GM12878 (cell line): ENCODE data around the gene AIFM1. TPM values are rescaled to one million over a fixed set of nuclear protein-coding genes. Genes with fewer than 3 reads are reported as not detected.

ENCODE experiments used
- ATAC-seq: fragments of 200-7000 bp; cut with Tn5 transposase; 3 replicates; pipeline ENCODE4 v1.9.1; 2020; ENCODE audit warnings: mild to moderate bottlenecking, moderate library complexity
- BruUV-seq: library from RNA; stranded (reverse); fragments of 400-500 nt; replicated peaks from 2 replicates; lab custom pipeline; 2021; lab: Mats Ljungman, UMichigan
- CTCF ChIA-PET: fragments of 300-600 bp; sonication (Branson Sonifier 250); formaldehyde crosslinking; extraction: SDS; loops from one replicate; lab custom pipeline; 2021; ENCODE audit warnings: inconsistent platforms; lab: Yijun Ruan, JAX
- POLR2A ChIA-PET: fragments of 350-600 bp; formaldehyde crosslinking; extraction: SDS; loops from one replicate; lab custom pipeline; 2021; ENCODE audit warnings: inconsistent platforms; lab: Charles Lee
- RAD21 ChIA-PET: fragments of 300-600 bp; sonication (Branson Sonifier 250); formaldehyde crosslinking; loops from one replicate; lab custom pipeline; 2023; ENCODE audit warnings: antibody characterized with exemption; ENCODE audit not compliant: unreplicated experiment; lab: Charles Lee
- SMC1A ChIA-PET: fragments of 300-600 bp; sonication (Branson Sonifier 250); formaldehyde crosslinking; loops from one replicate; lab custom pipeline; 2023; ENCODE audit not compliant: unreplicated experiment, uncharacterized antibody; lab: Charles Lee
- DNase-seq: peaks from one replicate; pipeline ENCODE4 v3.0.0-alpha.2; 2011; ENCODE audit warnings: low read depth, low spot score
- FAIRE-seq: peaks from 3 replicates; lab custom pipeline; 2011; peaks lifted over from hg19 to GRCh38; lab: Jason Lieb, UNC
- H2AFZ ChIP-seq: 2 replicates; pipeline ENCODE4 v1.6.0; 2011; ENCODE audit warnings: low read depth, low read length, control low read depth; ENCODE audit not compliant: control insufficient read depth
- H3K27ac ChIP-seq: 2 replicates; pipeline ENCODE4 v1.5.1; 2011; ENCODE audit warnings: control low read depth; ENCODE audit not compliant: control insufficient read depth, insufficient read depth
- H3K27me3 ChIP-seq, 2 experiments: replicated peaks in 1 of 2; 2 replicates each; pipeline versions ENCODE4 v1.6.0 to v1.6.1; 2011; ENCODE audit warnings: low read length in 1 of 2; ENCODE audit not compliant: control insufficient read depth in 2 of 2, insufficient read depth in 2 of 2
- H3K36me3 ChIP-seq, 2 experiments: 2 replicates each; pipeline ENCODE4 v1.5.1; 2011; ENCODE audit warnings: low read length in 1 of 2; ENCODE audit not compliant: control insufficient read depth in 2 of 2, insufficient read depth in 2 of 2
- H3K4me1 ChIP-seq: 2 replicates; pipeline ENCODE4 v1.6.1; 2011; ENCODE audit warnings: mild to moderate bottlenecking, low read length, moderate library complexity, mixed read lengths; ENCODE audit not compliant: control insufficient read depth, insufficient read depth
- H3K4me2 ChIP-seq: 2 replicates; pipeline ENCODE4 v1.6.0; 2011; ENCODE audit warnings: control low read depth; ENCODE audit not compliant: control insufficient read depth, insufficient read depth
- H3K4me3 ChIP-seq: fragments of 200-600 bp; sonication (generic); 2 replicates; pipeline ENCODE4 v1.5.1; 2016
- H3K79me2 ChIP-seq: 2 replicates; pipeline ENCODE4 v1.6.0; 2011; ENCODE audit warnings: low read length; ENCODE audit not compliant: control insufficient read depth, insufficient read depth
- H3K9ac ChIP-seq: 2 replicates; pipeline ENCODE4 v1.8.0; 2011; ENCODE audit warnings: low read length, control low read depth, mixed read lengths; ENCODE audit not compliant: control insufficient read depth, insufficient read depth
- H3K9me3 ChIP-seq: replicated peaks from 3 replicates; pipeline ENCODE4 v1.5.1; 2011; ENCODE audit warnings: mild to moderate bottlenecking, low read length; ENCODE audit not compliant: control insufficient read depth, insufficient read depth
- H4K20me1 ChIP-seq: 2 replicates; pipeline ENCODE4 v1.6.0; 2011; ENCODE audit not compliant: control insufficient read depth, insufficient read depth
- BCL11A ChIP-seq: IDR thresholded peaks from 2 replicates; pipeline ENCODE4 v1.6.1; 2011; ENCODE audit warnings: low read depth, low read length
- CHD4 ChIP-seq: fragments of 200-600 bp; sonication (generic); IDR thresholded peaks from 2 replicates; pipeline ENCODE4 v1.6.1; 2016; ENCODE audit warnings: mild to moderate bottlenecking
- CTCF ChIP-seq, 3 experiments: IDR thresholded peaks in 2 of 3; conservative IDR thresholded peaks in 1 of 3; 2 replicates each; pipeline ENCODE4 v1.5.1; 2011; ENCODE audit warnings: low read depth in 3 of 3, low read length in 3 of 3, mild to moderate bottlenecking in 3 of 3, control low read depth in 2 of 3, moderate library complexity in 2 of 3, inconsistent platforms in 1 of 3, mixed read lengths in 1 of 3; ENCODE audit not compliant: control insufficient read depth in 2 of 3, insufficient read depth in 1 of 3; ENCODE audit errors: extremely low read depth in 1 of 3
- HCFC1 ChIP-seq: fragments of 150-350 bp; IDR thresholded peaks from 2 replicates; pipeline ENCODE4 v1.6.1; 2014; ENCODE audit warnings: low read length
- MYC ChIP-seq: IDR thresholded peaks from 2 replicates; pipeline ENCODE4 v1.6.1; 2011; ENCODE audit warnings: mild to moderate bottlenecking, low read length, moderate library complexity, inconsistent platforms; ENCODE audit not compliant: insufficient read depth, insufficient replicate concordance, insufficient read length, severe bottlenecking
- RAD21 ChIP-seq: IDR thresholded peaks from 2 replicates; pipeline ENCODE4 v1.6.1; 2011; ENCODE audit warnings: mild to moderate bottlenecking, low read depth, low read length, moderate library complexity; ENCODE audit not compliant: insufficient read depth
- SIX5 ChIP-seq: IDR thresholded peaks from 2 replicates; pipeline ENCODE4 v1.6.1; 2011; ENCODE audit warnings: mild to moderate bottlenecking, low read depth, low read length, moderate library complexity; ENCODE audit not compliant: severe bottlenecking
- TCF3 ChIP-seq: IDR thresholded peaks from 2 replicates; pipeline ENCODE4 v1.6.1; 2012; ENCODE audit warnings: low read depth, mild to moderate bottlenecking, low read length, borderline replicate concordance; ENCODE audit not compliant: insufficient read depth
- YBX1 ChIP-seq: fragments of 450-650 bp; IDR thresholded peaks from 2 replicates; pipeline ENCODE4 v1.6.1; 2016; ENCODE audit warnings: antibody characterized with exemption
- ZNF384 ChIP-seq: IDR thresholded peaks from 2 replicates; pipeline ENCODE4 v1.6.1; 2012; ENCODE audit warnings: low read depth, mild to moderate bottlenecking, low read length, improper control_type of control experiment, borderline replicate concordance
- WGBS: methylation state at CpG from one replicate; pipeline ENCODE4 v1.1.6; 2016; ENCODE audit warnings: low lambda C conversion rate; ENCODE audit not compliant: insufficient replicate concordance, insufficient coverage; ENCODE audit errors: missing lambda C conversion rate; 5-methylcytosine and 5-hydroxymethylcytosine counted together
- in situ Hi-C: fragments of 300-500 bp; cut with MboI; formaldehyde crosslinking; loops from 9 replicates; pipeline ENCODE4 v1.14.3; 2018; ENCODE audit warnings: mixed read lengths
- intact Hi-C: fragments of 100-400 bp; cut with micrococcal nuclease; formaldehyde crosslinking; loops from one replicate; pipeline ENCODE4 v1.14.2; 2022; ENCODE audit not compliant: unreplicated experiment
- polyA plus RNA-seq, 11 experiments: library from polyadenylated mRNA; depleted of rRNA in 4 of 11; unstranded in 6 of 11; stranded (reverse) in 5 of 11; fragments of >200 nt; fragmentation: Nextera tagmentation in 4 of 11; fragmentation: Illumina TruSeq in 1 of 11; extraction: Ambion mirVana in 4 of 11; extraction: Trizol in 1 of 11; gene quantifications; 1 replicate in 1 of 11; 2 replicates in 10 of 11; pipeline versions ENCODE4 v1.2.1 to v1.2.3, GENCODE V29; 2011 to 2016; ENCODE audit warnings: inconsistent platforms in 2 of 11, missing spikeins in 2 of 11, low read depth in 1 of 11
- total RNA-seq, 4 experiments: library from RNA; depleted of rRNA in 3 of 4; stranded (reverse); fragments of >200 nt in 3 of 4; fragmentation: Illumina TruSeq in 1 of 4; extraction: Trizol in 1 of 4; gene quantifications; 2 replicates each; pipeline versions ENCODE4 v1.2.1 to v1.2.3, GENCODE V29; 2013 to 2021

The AIFM1 gene
- total and polyA plus RNA-seq, 10 of the 15 experiments (the other 5 are each of a cell fraction or from before 2014, with no cell fraction given), result 44.2 to 121 (median 80.0) TPM

DNA sequence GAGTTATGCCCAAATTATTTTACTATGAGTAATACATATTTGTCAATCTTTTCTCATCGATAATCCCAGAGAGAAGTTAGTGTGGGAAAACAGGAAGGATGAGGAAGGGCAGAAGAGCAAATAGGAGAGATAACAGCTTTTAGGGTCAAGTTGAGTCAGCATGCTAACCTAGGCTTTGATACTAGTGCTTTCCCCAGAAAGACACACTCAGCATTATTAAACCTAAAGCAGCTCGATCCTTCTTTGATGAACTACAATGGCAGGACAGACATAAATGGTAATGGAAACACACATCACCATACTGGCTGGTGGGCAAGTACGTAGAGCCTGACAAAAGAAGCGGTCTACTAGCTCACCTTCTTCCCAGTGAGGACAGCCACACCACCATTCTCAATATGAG, 20.5 kb downstream of the AIFM1 start:
- DNase-seq (no peak), FAIRE-seq (no peak), ATAC-seq (no peak)
- ChIA-PET RAD21 (no interaction called here), CTCF (interaction anchor here (1.3 to 5.1 kb wide), 2 partner anchors 47 to 65 kb away, joined by 6 to 28 read pairs; no protein-coding TSS in a partner anchor), SMC1A (interaction anchor here (1.0 to 1.5 kb wide), 3 partner anchors 9 to 15 kb away, joined by 3 to 5 read pairs (median 4); no protein-coding TSS in a partner anchor), POLR2A (no interaction called here)
- Histone ChIP-seq H3K79me2 (no peaks in the 10 kb centered on the region), H3K27me3 (no peaks in the 10 kb centered on the region), H3K4me1 (no peaks in the 10 kb centered on the region), H3K9ac (no peak overlapping the region), H4K20me1 (no peaks in the 10 kb centered on the region), H3K4me2 (no peak overlapping the region), H3K4me3 (no peak overlapping the region), H3K27ac (no peak overlapping the region), H2AFZ (no peak overlapping the region), H3K36me3 (no peaks in the 10 kb centered on the region; a peak in 2 of 4 replicates), H3K9me3 (no peaks in the 10 kb centered on the region)
- BruUV-seq, result no TSS peak
- WGBS, result 59% methylated on average over 4 of the region's 4 CpGs
- intact Hi-C loops, result no loop called here
- no peak for TF ChIP-seq CHD4
- TF ChIP-seq SIX5, result no peak
- no peak for TF ChIP-seq ZNF384
- TF ChIP-seq BCL11A, result no peak
- TF ChIP-seq HCFC1, result no peak
- no peak for TF ChIP-seq YBX1
- TF ChIP-seq TCF3, result no peak
- in situ Hi-C loops, result no loop called here

GRCh38 chrX:130144509-130144908, 21.1 kb downstream of the AIFM1 start:
- intact Hi-C loops, result loop anchor here (5.0 kb wide), 1 partner anchor 48 kb away; no protein-coding TSS in a partner anchor

More at GRCh38 chrX:130144509-130144908, 21.1 kb downstream of the AIFM1 start:
- FAIRE-seq (no peak), ATAC-seq (peak; percentile 34; the same call in 1 of the 3 replicates), DNase-seq (no peak)
- ChIA-PET CTCF (interaction anchor here (0.9 to 5.1 kb wide), 4 partner anchors 12 to 65 kb away, joined by 4 to 28 read pairs (median 5); no protein-coding TSS in a partner anchor), POLR2A (no interaction called here), SMC1A (interaction anchor here (1.2 to 1.7 kb wide), 3 partner anchors 10 to 47 kb away, joined by 3 to 6 read pairs (median 3); no protein-coding TSS in a partner anchor), RAD21 (interaction anchor here (1.2 kb wide), 1 partner anchor 48 kb away, joined by 7 read pairs; no protein-coding TSS in a partner anchor)
- no peak overlapping the region for H2AFZ ChIP-seq
- TF ChIP-seq MYC (no peak), CTCF (IDR thresholded peaks at IDR 0.05 in 2 of 3, conservative IDR thresholded peaks at IDR 0.05 in 1 of 3; ENCODE audit: control insufficient read depth in 2 of 3, extremely low read depth in 1 of 3, insufficient read depth in 1 of 3, low read depth in 3 of 3, low read length in 3 of 3) (peak in 1 of 3 experiments; percentile 22; a peak in 1 of 6 replicates), RAD21 (0 out of 2 replicates have a peak, but pooled peaks have one; percentile 18)
- no peak overlapping the region for H3K4me3 ChIP-seq
- H3K27me3 ChIP-seq, result no peaks in the 10 kb centered on the region
- no peak overlapping the region for H3K27ac ChIP-seq
- no peak overlapping the region for H3K4me2 ChIP-seq
- no peaks in the 10 kb centered on the region for H3K79me2 ChIP-seq
- H4K20me1 ChIP-seq, result no peaks in the 10 kb centered on the region
- no peak overlapping the region for H3K9ac ChIP-seq
- H3K4me1 ChIP-seq, result no peaks in the 10 kb centered on the region
- H3K36me3 ChIP-seq, result no peaks in the 10 kb centered on the region; a peak in 2 of 4 replicates
- TSS peak; percentile 44 for BruUV-seq
- H3K9me3 ChIP-seq, result no peaks in the 10 kb centered on the region
- WGBS, result 53% methylated on average over 3 of the region's 3 CpGs
- in situ Hi-C loops, result no loop called here
